K562 (cell line): ENCODE results near the gene GXYLT2. TPM values are rescaled to one million over a fixed set of nuclear protein-coding genes. Genes with fewer than 3 reads are reported as not detected.

ENCODE experiments used
- ATAC-seq: fragments of 200-7000 bp; cut with Tn5 transposase; 3 replicates; pipeline ENCODE4 v1.9.1; 2020; ENCODE audit warnings: moderate library complexity
- BruUV-seq: library from RNA; stranded (reverse); fragments of 400-500 nt; replicated peaks from 2 replicates; lab custom pipeline; 2021; lab: Mats Ljungman, UMichigan
- CTCF ChIA-PET: fragments of 300-600 bp; formaldehyde crosslinking; extraction: SDS; loops from one replicate; lab custom pipeline; 2021; ENCODE audit warnings: low intra/inter-chr PET ratio; lab: Yijun Ruan, JAX
- POLR2A ChIA-PET: fragments of 300-600, 350-650 bp; sonication (Branson Sonifier 250); formaldehyde crosslinking; extraction: SDS; loops from one replicate; lab custom pipeline; 2021; ENCODE audit warnings: antibody characterized with exemption, inconsistent platforms; lab: Yijun Ruan, JAX
- DNase-seq, 4 experiments: peaks; one replicate each; pipeline versions ENCODE4 v3.0.0 to v3.0.0-alpha.2; 2011 to 2018; ENCODE audit warnings: low spot score in 3 of 4, mixed read lengths in 3 of 4; ENCODE audit errors: extremely low read depth in 1 of 4
- FAIRE-seq: peaks from 2 replicates; lab custom pipeline; 2011; peaks lifted over from hg19 to GRCh38; lab: Jason Lieb, UNC
- H2AFZ ChIP-seq: 2 replicates; pipeline ENCODE4 v1.6.0; 2011; ENCODE audit warnings: low read depth, low read length, control low read depth, inconsistent platforms
- H3K27ac ChIP-seq: fragments of 200-600 bp; 3 replicates; pipeline ENCODE4 v1.8.0; 2011; ENCODE audit warnings: low read depth, mild to moderate bottlenecking, control low read depth, inconsistent platforms, low read length, moderate library complexity, mixed read lengths; ENCODE audit errors: extremely low read depth
- H3K27me3 ChIP-seq, 2 experiments: fragments of 300-600 bp in 1 of 2; 2 replicates in 1 of 2; 3 replicates in 1 of 2; pipeline versions ENCODE4 v1.6.0 to v1.8.0; 2011; ENCODE audit warnings: inconsistent platforms in 2 of 2, low read length in 2 of 2, mild to moderate bottlenecking in 1 of 2, mixed read lengths in 1 of 2, moderate library complexity in 1 of 2; ENCODE audit not compliant: control insufficient read depth in 2 of 2, insufficient read depth in 2 of 2
- H3K36me3 ChIP-seq: fragments of 300-600 bp; 3 replicates; pipeline ENCODE4 v1.8.0; 2011; ENCODE audit warnings: mild to moderate bottlenecking, low read length, inconsistent platforms; ENCODE audit not compliant: control insufficient read depth, insufficient read depth
- H3K4me1 ChIP-seq, 2 experiments: fragments of 200-600 bp in 1 of 2; replicated peaks in 1 of 2; 2 replicates in 1 of 2; 3 replicates in 1 of 2; pipeline versions ENCODE4 v1.5.1 to v1.8.0; 2011; ENCODE audit warnings: inconsistent platforms in 2 of 2, low read length in 2 of 2, mild to moderate bottlenecking in 1 of 2, mixed read lengths in 1 of 2, moderate library complexity in 1 of 2; ENCODE audit not compliant: control insufficient read depth in 2 of 2, insufficient read depth in 2 of 2
- H3K4me2 ChIP-seq: 2 replicates; pipeline ENCODE4 v1.6.1; 2011; ENCODE audit warnings: low read length, control low read depth, inconsistent platforms, mixed read lengths; ENCODE audit not compliant: insufficient read depth
- H3K4me3 ChIP-seq: fragments of 200-600 bp; sonication (generic), shearing (Covaris generic); 2 replicates; pipeline ENCODE4 v1.5.1; 2016; ENCODE audit warnings: control low read depth, inconsistent platforms
- H3K79me2 ChIP-seq: fragments of 200-600 bp; 3 replicates; pipeline ENCODE4 v1.8.0; 2011; ENCODE audit warnings: low read length, inconsistent platforms; ENCODE audit not compliant: control insufficient read depth, insufficient read depth
- H3K9ac ChIP-seq, 2 experiments: 2 replicates each; pipeline versions ENCODE4 v1.6.0 to v1.6.1; 2011; ENCODE audit warnings: low read depth in 2 of 2, low read length in 2 of 2, control low read depth in 1 of 2, inconsistent platforms in 1 of 2, mild to moderate bottlenecking in 1 of 2, mixed read lengths in 1 of 2; ENCODE audit not compliant: insufficient read depth in 1 of 2
- H3K9me1 ChIP-seq: one replicate; pipeline ENCODE4 v1.6.0; 2011; ENCODE audit warnings: inconsistent platforms, mild to moderate bottlenecking, low read length, moderate library complexity; ENCODE audit not compliant: control insufficient read depth, insufficient read depth
- H3K9me3 ChIP-seq: replicated peaks from 2 replicates; pipeline ENCODE4 v1.5.1; 2011; ENCODE audit warnings: low read depth, low read length, inconsistent platforms; ENCODE audit not compliant: control insufficient read depth, insufficient read depth
- H4K20me1 ChIP-seq: replicated peaks from 2 replicates; pipeline ENCODE4 v1.6.1; 2011; ENCODE audit warnings: low read length, inconsistent platforms, mixed read lengths; ENCODE audit not compliant: control insufficient read depth, insufficient read depth
- CEBPG ChIP-seq, 3 experiments: fragments of 200-800 bp in 1 of 3; sonication (Bioruptor generic) in 1 of 3; sonication (generic) in 1 of 3; formaldehyde crosslinking in 1 of 3; IDR thresholded peaks in 2 of 3; conservative IDR thresholded peaks in 1 of 3; 2 replicates each; pipeline versions ENCODE4 v1.6.1 to v1.8.0; 2016 to 2022; ENCODE audit warnings: missing compliant biosample characterization in 2 of 3, missing genetic modification characterization in 2 of 3, mild to moderate bottlenecking in 1 of 3, missing genetic modification reagents in 1 of 3
- HINFP ChIP-seq: fragments of 450-650 bp; conservative IDR thresholded peaks from 2 replicates; pipeline ENCODE4 v1.6.1; 2016; ENCODE audit warnings: missing genetic modification characterization, low read depth, mild to moderate bottlenecking, control low read depth, missing compliant biosample characterization
- KLF16 ChIP-seq: IDR thresholded peaks from 2 replicates; pipeline ENCODE4 v1.6.1; 2016; ENCODE audit warnings: antibody characterized with exemption
- MBD1 ChIP-seq: fragments of 250-450 bp; sonication (Bioruptor Pico); IDR thresholded peaks from 2 replicates; pipeline ENCODE4 v1.8.0; 2022; ENCODE audit warnings: inconsistent platforms
- MNT ChIP-seq, 2 experiments: fragments of 450-650 bp; conservative IDR thresholded peaks; 2 replicates each; pipeline ENCODE4 v1.6.1; 2017; ENCODE audit warnings: mild to moderate bottlenecking in 2 of 2, moderate library complexity in 2 of 2
- ZNF707 ChIP-seq: fragments of 250-450 bp; sonication (Bioruptor Pico); conservative IDR thresholded peaks from 2 replicates; pipeline ENCODE4 v1.8.0; 2022; ENCODE audit warnings: inconsistent platforms, mild to moderate bottlenecking, moderate library complexity
- WGBS: fragments of 100-300 bp; shearing (Covaris generic); methylation state at CpG from one replicate; pipeline ENCODE4 v1.1.6; 2016; ENCODE audit warnings: low coverage, mixed read lengths; ENCODE audit not compliant: insufficient coverage; ENCODE audit errors: missing lambda C conversion rate; 5-methylcytosine and 5-hydroxymethylcytosine counted together
- in situ Hi-C: fragments of 300-500 bp; cut with MboI; formaldehyde crosslinking; loops from 4 replicates; pipeline ENCODE4 v1.15.0; 2018; ENCODE audit warnings: inconsistent platforms, mixed read lengths
- intact Hi-C: fragments of 100-400 bp; cut with micrococcal nuclease; formaldehyde crosslinking; loops from 2 replicates; pipeline ENCODE4 v1.14.2; 2022
- polyA plus RNA-seq, 8 experiments: library from polyadenylated mRNA; depleted of rRNA in 4 of 8; stranded (reverse) in 5 of 8; unstranded in 3 of 8; fragments of >200 nt; fragmentation: Nextera tagmentation in 2 of 8; fragmentation: Illumina TruSeq in 1 of 8; extraction: Ambion mirVana in 2 of 8; extraction: Trizol in 1 of 8; gene quantifications; 2 replicates each; pipeline versions ENCODE4 v1.2.1 to v1.2.3, GENCODE V29; 2011 to 2014; ENCODE audit warnings: inconsistent platforms in 1 of 8, missing spikeins in 1 of 8
- total RNA-seq, 7 experiments: library from RNA; depleted of rRNA in 6 of 7; stranded (reverse); fragments of >200 nt in 6 of 7; fragmentation: Illumina TruSeq in 2 of 7; extraction: Trizol in 2 of 7; gene quantifications; 2 replicates each; pipeline versions ENCODE4 v1.2.1 to v1.2.3, GENCODE V29; 2011 to 2021; ENCODE audit warnings: low replicate concordance in 1 of 7

GXYLT2 gene
- total and polyA plus RNA-seq, 9 of the 15 experiments (the other 6 are each of a cell fraction or from before 2014, with no cell fraction given), result 0.71 to 6.0 (median 3.3) TPM

GRCh38 chr3:72985576-72985975 lies 97.7 kb downstream of the GXYLT2 start:
- Histone ChIP-seq H3K9ac (no peak overlapping the region), H3K9me3 (no peaks in the 10 kb centered on the region; the same call in 1 of the 2 replicates), H3K4me2 (no peak overlapping the region), H3K36me3 (no peaks in the 10 kb centered on the region), H3K4me1 (no peaks in the 10 kb centered on the region; a peak in 1 of 5 replicates), H4K20me1 (no peaks in the 10 kb centered on the region), H3K27me3 (no peaks in the 10 kb centered on the region), H2AFZ (no peak overlapping the region), H3K4me3 (no peak overlapping the region), H3K79me2 (no peaks in the 10 kb centered on the region), H3K27ac (no peak overlapping the region), H3K9me1 (no peaks in the 10 kb centered on the region)
- ChIA-PET CTCF (no interaction called here), POLR2A (interaction anchor here (0.7 kb wide), 1 partner anchor 81 kb away, joined by 3 read pairs; no protein-coding TSS in a partner anchor)
- in situ Hi-C loops (no loop called here), intact Hi-C loops (no loop called here)
- TF ChIP-seq KLF16, result no peak
- TF ChIP-seq ZNF707 (CRISPR knock-in tag), result peak; percentile 96
- no peak for FAIRE-seq
- no peak for ATAC-seq
- no CpG with 5 or more reads among the region's 1 CpG for WGBS
- BruUV-seq, result no TSS peak
- no peak for DNase-seq

GRCh38 chr3:72990701-72991395 lies 103.0 kb downstream of the GXYLT2 start:
- POLR2A ChIA-PET, result interaction anchor here (0.5 kb wide), 1 partner anchor 11 kb away, joined by 3 read pairs; no protein-coding TSS in a partner anchor
- Histone ChIP-seq H4K20me1 (no peaks in the 10 kb centered on the region), H3K4me2 (no peak overlapping the region), H3K4me1 (peaks cover 1 to 14% of the 10 kb centered on the region in 2 experiments; a peak in 4 of 5 replicates), H2AFZ (peak overlapping the region; percentile 91), H3K79me2 (no peaks in the 10 kb centered on the region), H3K27ac (no peak overlapping the region), H3K9me1 (no peaks in the 10 kb centered on the region), H3K4me3 (no peak overlapping the region), H3K27me3 (no peaks in the 10 kb centered on the region), H3K9ac (no peak overlapping the region), H3K36me3 (no peaks in the 10 kb centered on the region), H3K9me3 (no peaks in the 10 kb centered on the region)
- FAIRE-seq (no peak), DNase-seq (no peak), ATAC-seq (peak; percentile 45; the same call in 1 of the 3 replicates)
- 47% methylated on average over 5 of the region's 5 CpGs for WGBS
- BruUV-seq, result no TSS peak
- in situ Hi-C loops (no loop called here), intact Hi-C loops (no loop called here)
- CTCF ChIA-PET, result no interaction called here
- TF ChIP-seq MNT (conservative IDR thresholded peaks at IDR 0.05) (no peak), HINFP (tag) (no peak), CEBPG (CRISPR knock-in tag; IDR thresholded peaks at IDR 0.05) (no peak), CEBPG (tag; conservative IDR thresholded peaks at IDR 0.05 in 1 of 2, IDR thresholded peaks at IDR 0.05 in 1 of 2) (peak; percentile 38 to 60; a peak in 3 of 4 replicates), MBD1 (no peak)
